HG03064 (cell line): ENCODE data around the gene LYPD6B.
A peak's percentile ranks its signal among the peaks of the same experiment; 100 is the strongest.

Experiments used
- ATAC-seq: cut with Tn5 transposase; IDR thresholded peaks from one replicate; pipeline ENCODE4 v1.9.1; 2021; ENCODE audit warnings: low read depth; ENCODE audit not compliant: unreplicated experiment

The LYPD6B gene

GRCh38 chr2:149037851-149038250, 648 bp upstream of the LYPD6B start:
- ATAC-seq = no peak

- no peak for ATAC-seq
These were observed 770 bp downstream of the LYPD6B start for GRCh38 chr2:149039213-149039724.

- ATAC-seq = no peak
These were observed 2.0 kb downstream of the LYPD6B start for GRCh38 chr2:149040451-149040850.

GRCh38 chr2:149041482-149041881, 3.0 kb downstream of the LYPD6B start:
- no peak for ATAC-seq

GRCh38 chr2:149042881-149043280, 4.4 kb downstream of the LYPD6B start:
- ATAC-seq = no peak

GRCh38 chr2:149044500-149044899, 6.0 kb downstream of the LYPD6B start:
- no peak for ATAC-seq

GRCh38 chr2:149047118-149047517, 8.6 kb downstream of the LYPD6B start:
- no peak for ATAC-seq

GRCh38 chr2:149049142-149049541, 10.6 kb downstream of the LYPD6B start:
- no peak for ATAC-seq

GRCh38 chr2:149050188-149050587, 11.7 kb downstream of the LYPD6B start:
- peak; percentile 84 for ATAC-seq

- no peak for ATAC-seq
These were observed 17.3 kb downstream of the LYPD6B start for GRCh38 chr2:149055751-149056150.

GRCh38 chr2:149056541-149057255, 18.2 kb downstream of the LYPD6B start:
- ATAC-seq = no peak

- no peak for ATAC-seq
These were observed 18.9 kb downstream of the LYPD6B start for GRCh38 chr2:149057401-149057800.

- ATAC-seq = no peak
These were observed 20.4 kb downstream of the LYPD6B start for GRCh38 chr2:149058936-149059335.

GRCh38 chr2:149059822-149060221, 21.3 kb downstream of the LYPD6B start:
- ATAC-seq = no peak

- no peak for ATAC-seq
These were observed 22.7 kb downstream of the LYPD6B start for GRCh38 chr2:149061133-149061745.

- no peak for ATAC-seq
These were observed 24.0 kb downstream of the LYPD6B start for GRCh38 chr2:149062531-149062930.

GRCh38 chr2:149063177-149063576, 24.7 kb downstream of the LYPD6B start:
- no peak for ATAC-seq

GRCh38 chr2:149064365-149064841, 25.9 kb downstream of the LYPD6B start:
- no peak for ATAC-seq

GRCh38 chr2:149064856-149065630, 26.5 kb downstream of the LYPD6B start:
- no peak for ATAC-seq

- no peak for ATAC-seq
These were observed 29.9 kb downstream of the LYPD6B start for GRCh38 chr2:149068225-149068995.
